Heart right ventricle (tissue), 16 donors: ENCODE data around the gene VAV1. TPM values are rescaled to one million over a fixed set of nuclear protein-coding genes. Genes with fewer than 3 reads are reported as not detected.

Source experiments
- ATAC-seq, 8 donors: fragments of 200-7000 bp; cut with Tn5 transposase; one replicate each; pipeline ENCODE4 v1.9.1; 2020; ENCODE audit warnings: mild to moderate bottlenecking in 8 of 8, moderate library complexity in 8 of 8, moderate number of reproducible peaks in 1 of 8
- DNase-seq, 2 donors: peaks; one replicate each; pipeline ENCODE4 v3.0.0-alpha.2; 2020
- H3K27ac ChIP-seq, 10 donors: fragments of 200-600 bp; sonication (generic) in 2 of 10; one replicate each; pipeline versions ENCODE4 v1.5.0 to v1.8.0; 2020 to 2022; ENCODE audit warnings: mild to moderate bottlenecking in 3 of 10
- H3K27me3 ChIP-seq, 7 donors: fragments of 200-600 bp; one replicate each; pipeline ENCODE4 v1.8.0; 2021 to 2022; ENCODE audit warnings: mild to moderate bottlenecking in 2 of 7
- H3K36me3 ChIP-seq, 9 donors: fragments of 200-600 bp; sonication (generic) in 1 of 9; one replicate each; pipeline versions ENCODE4 v1.5.0 to v1.8.0; 2020 to 2022; ENCODE audit warnings: mild to moderate bottlenecking in 2 of 9
- H3K4me1 ChIP-seq, 9 donors: fragments of 200-600 bp; sonication (generic) in 1 of 9; one replicate each; pipeline versions ENCODE4 v1.5.0 to v1.8.0; 2020 to 2022; ENCODE audit warnings: mild to moderate bottlenecking in 4 of 9
- H3K4me3 ChIP-seq, 10 donors: fragments of 200-600 bp; sonication (generic) in 2 of 10; one replicate each; pipeline versions ENCODE4 v1.5.0 to v1.8.0; 2020 to 2022; ENCODE audit warnings: mild to moderate bottlenecking in 7 of 10, moderate library complexity in 2 of 10
- H3K9me3 ChIP-seq, 11 donors: fragments of 200-600 bp in 10 of 11; sonication (generic) in 2 of 11; one replicate each; pipeline versions ENCODE4 v1.5.0 to v1.8.0; 2013 to 2022; ENCODE audit warnings: mild to moderate bottlenecking in 2 of 11, control low read depth in 1 of 11, moderate library complexity in 1 of 11
- WGBS, 2 donors: extraction: QIAGEN DNeasy Blood & Tissue Kit; methylation state at CpG; one replicate each; pipeline ENCODE4 v1.1.7; 2013; ENCODE audit warnings: inconsistent platforms in 1 of 2; 5-methylcytosine and 5-hydroxymethylcytosine counted together
- intact Hi-C, 10 donors: fragments of 100-400 bp; cut with DNase I; formaldehyde crosslinking; loops; one replicate each; pipeline versions ENCODE4 v1.11.1 to v1.14.2; 2022
- polyA plus RNA-seq, 2 donors: library from polyadenylated mRNA; stranded (reverse); fragments of 200-250 nt; gene quantifications; one replicate each; pipeline ENCODE4 v1.2.3, GENCODE V29; 2013
- total RNA-seq, 10 donors: library from RNA; stranded (reverse); fragmentation: NEBNext Ultra II Directional in 3 of 10; extraction: Animal tissue kit (Norgen Biotek cat#: 25700) in 3 of 10; gene quantifications; one replicate each; pipeline versions ENCODE4 v1.2.1 to v1.2.4, GENCODE V29; 2021 to 2023
- TF ChIP-seq, protein P1 (sequence below), 9 donors: fragments of 200-600 bp; sonication (generic) in 2 of 9; IDR thresholded peaks; one replicate each; pipeline versions ENCODE4 v1.5.0 to v1.8.0; 2021 to 2022; ENCODE audit warnings: antibody characterized with exemption in 9 of 9, mild to moderate bottlenecking in 5 of 9, moderate library complexity in 1 of 9
- donor health status: Arrhythmogenic right ventricular cardiomyopathy.
- donor health status: ischemic (EF 13 %, LVEDD 7.1; RV severe dilation, severe dysfunction).
- donor health status: healthy with polysubstance abuse.
- donor health status: DM: no; HTN: yes; CAD: no.
- donor health status: DM: no; HTN: no; CAD: no.
- donor health status: ischemic (EF 25% LVEDD 6.9; RV normal size, moderate dysfunction).
- donor health status: ischemic (EF 25% LVEDD 5.7; RV mildly dilated, moderate dysfunction).
- donor health status: healthy.
- donor health status: DM: yes; HTN: yes; CAD: no.
- donor health status: Ischemic cardiomyopathy.
- donor health status: ischemic (EF 35%, LVEDD 5.7; RV mildly dilated, moderate dysfunction).
- donor health status: nonischemic (EF 11% LVEDD 7.7; RV severe dilation, severe dysfunction).
- donor health status: DM: yes; HTN: yes; CAD: no.
- donor health status: PGD.
- donor health status: ischemic (EF 29% LVEDD 5.4; RV normal size, mild dysfunction).
- donor health status: nonischemic (EF 23%, LVEDD 6.1; RV moderate dilation, normal function).

Gene VAV1
- total and polyA plus RNA-seq, 12 donors, result 0.45 to 11.0 (median 1.4) TPM

DNA sequence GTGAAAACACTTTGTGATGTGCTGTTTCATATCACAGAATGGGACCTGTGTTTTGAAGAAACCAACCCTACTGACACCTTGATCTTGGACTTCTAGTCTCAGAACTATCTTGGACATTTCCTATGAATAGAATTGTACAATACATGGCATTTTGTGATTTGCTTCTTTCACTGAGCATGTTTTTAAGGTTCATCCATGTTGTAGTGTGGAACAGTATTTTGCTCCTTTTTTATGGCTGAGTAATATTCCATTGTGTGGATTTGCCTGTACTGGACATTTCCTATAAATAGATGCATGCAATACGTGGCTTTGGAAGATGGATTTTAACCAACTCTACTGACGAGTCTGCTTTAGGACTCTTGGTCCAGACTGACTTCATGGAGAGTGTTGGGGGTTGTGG is 46.8 kb downstream of the VAV1 start:
- Histone ChIP-seq H3K4me3 (no peak overlapping the region), H3K27me3 (peaks cover 0 to 11% (median 0%) of the 10 kb centered on the region in 7 donors), H3K27ac (no peak overlapping the region), H3K4me1 (no peaks in the 10 kb centered on the region), H3K36me3 (peaks cover 0 to 46% (median 0%) of the 10 kb centered on the region in 9 donors), H3K9me3 (peaks cover 0 to 26% (median 14%) of the 10 kb centered on the region in 11 donors)
- no peak for DNase-seq
- 68 to 72% methylated on average over 2 of the region's 2 CpGs for WGBS, 2 donors
- intact Hi-C loops, result no loop called here
- ATAC-seq, result no peak
- TF ChIP-seq, protein P1, sequence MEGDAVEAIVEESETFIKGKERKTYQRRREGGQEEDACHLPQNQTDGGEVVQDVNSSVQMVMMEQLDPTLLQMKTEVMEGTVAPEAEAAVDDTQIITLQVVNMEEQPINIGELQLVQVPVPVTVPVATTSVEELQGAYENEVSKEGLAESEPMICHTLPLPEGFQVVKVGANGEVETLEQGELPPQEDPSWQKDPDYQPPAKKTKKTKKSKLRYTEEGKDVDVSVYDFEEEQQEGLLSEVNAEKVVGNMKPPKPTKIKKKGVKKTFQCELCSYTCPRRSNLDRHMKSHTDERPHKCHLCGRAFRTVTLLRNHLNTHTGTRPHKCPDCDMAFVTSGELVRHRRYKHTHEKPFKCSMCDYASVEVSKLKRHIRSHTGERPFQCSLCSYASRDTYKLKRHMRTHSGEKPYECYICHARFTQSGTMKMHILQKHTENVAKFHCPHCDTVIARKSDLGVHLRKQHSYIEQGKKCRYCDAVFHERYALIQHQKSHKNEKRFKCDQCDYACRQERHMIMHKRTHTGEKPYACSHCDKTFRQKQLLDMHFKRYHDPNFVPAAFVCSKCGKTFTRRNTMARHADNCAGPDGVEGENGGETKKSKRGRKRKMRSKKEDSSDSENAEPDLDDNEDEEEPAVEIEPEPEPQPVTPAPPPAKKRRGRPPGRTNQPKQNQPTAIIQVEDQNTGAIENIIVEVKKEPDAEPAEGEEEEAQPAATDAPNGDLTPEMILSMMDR (IDR thresholded peaks at IDR 0.05), result no peak

DNA sequence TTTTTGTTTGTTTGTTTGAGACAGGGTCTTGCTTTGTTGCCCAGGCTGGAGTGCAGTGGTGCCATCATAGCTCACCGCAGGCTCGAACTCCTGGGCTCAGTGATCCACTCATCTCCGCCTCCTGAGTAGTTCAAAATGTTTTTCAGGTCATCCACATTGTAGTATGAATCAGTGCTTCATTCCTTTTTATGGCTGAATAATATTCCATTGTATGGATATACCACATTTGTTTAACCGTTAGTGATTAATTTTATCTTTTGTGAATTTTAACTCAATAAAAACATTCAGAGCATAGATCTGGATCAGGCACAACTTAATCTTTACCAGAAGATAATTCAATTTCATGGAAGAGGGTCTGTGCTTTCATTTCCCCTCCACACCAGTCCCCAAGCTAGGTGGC is 47.7 kb downstream of the VAV1 start:
- Histone ChIP-seq H3K27ac (no peak overlapping the region), H3K4me3 (no peak overlapping the region), H3K36me3 (peaks cover 0 to 56% (median 0%) of the 10 kb centered on the region in 9 donors), H3K27me3 (peaks cover 0 to 14% (median 2%) of the 10 kb centered on the region in 7 donors), H3K4me1 (no peaks in the 10 kb centered on the region), H3K9me3 (peaks cover 0 to 27% (median 14%) of the 10 kb centered on the region in 11 donors)
- 91 to 93% methylated on average over 4 of the region's 4 CpGs for WGBS, 2 donors
- ATAC-seq, result no peak
- intact Hi-C loops, result no loop called here
- TF ChIP-seq, protein P1 (IDR thresholded peaks at IDR 0.05), result no peak
- DNase-seq, result no peak

DNA sequence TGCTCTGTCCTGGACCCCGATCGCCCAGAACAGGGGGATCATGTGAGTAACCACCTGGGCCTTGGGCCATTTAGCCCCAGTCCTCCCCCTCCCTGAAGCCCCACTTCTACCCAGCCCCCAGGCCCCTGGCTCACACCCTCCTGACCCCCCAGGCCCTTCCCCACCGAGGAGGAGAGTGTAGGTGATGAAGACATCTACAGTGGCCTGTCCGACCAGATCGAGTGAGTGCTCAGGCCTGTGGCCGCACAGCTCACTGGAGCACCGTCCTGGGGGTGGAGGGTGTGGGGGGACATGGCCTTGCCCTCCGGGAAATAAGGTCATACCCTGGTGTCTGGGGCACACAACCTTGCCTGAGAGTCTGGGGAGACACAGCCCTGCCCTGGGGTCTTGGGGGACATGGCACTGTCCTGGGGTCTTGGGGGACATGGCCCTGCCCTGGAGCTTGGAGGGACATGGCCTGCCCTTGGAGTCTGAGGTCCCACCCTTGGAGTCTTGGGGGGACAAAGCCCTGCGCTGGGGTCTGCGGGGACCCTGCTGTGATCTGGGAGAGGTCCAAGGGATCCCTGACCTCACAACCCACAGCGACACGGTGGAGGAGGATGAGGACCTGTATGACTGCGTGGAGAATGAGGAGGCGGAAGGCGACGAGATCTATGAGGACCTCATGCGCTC is 49.3 kb downstream of the VAV1 start:
- Histone ChIP-seq H3K27me3 (peaks cover 0 to 28% (median 6%) of the 10 kb centered on the region in 7 donors), H3K9me3 (peaks cover 0 to 27% (median 14%) of the 10 kb centered on the region in 11 donors), H3K4me3 (no peak overlapping the region), H3K36me3 (peaks cover 0 to 71% (median 0%) of the 10 kb centered on the region in 9 donors), H3K27ac (no peak overlapping the region), H3K4me1 (no peaks in the 10 kb centered on the region)
- ATAC-seq, result no peak
- intact Hi-C loops, result loop anchor here in 1 of 10 donors (1.0 kb wide), 1 partner anchor 47 kb away; no protein-coding TSS in a partner anchor
- TF ChIP-seq, protein P1 (IDR thresholded peaks at IDR 0.05), result no peak
- WGBS, 2 donors, result 78 to 85% methylated on average over 17 of the region's 17 CpGs
- no peak for DNase-seq

DNA sequence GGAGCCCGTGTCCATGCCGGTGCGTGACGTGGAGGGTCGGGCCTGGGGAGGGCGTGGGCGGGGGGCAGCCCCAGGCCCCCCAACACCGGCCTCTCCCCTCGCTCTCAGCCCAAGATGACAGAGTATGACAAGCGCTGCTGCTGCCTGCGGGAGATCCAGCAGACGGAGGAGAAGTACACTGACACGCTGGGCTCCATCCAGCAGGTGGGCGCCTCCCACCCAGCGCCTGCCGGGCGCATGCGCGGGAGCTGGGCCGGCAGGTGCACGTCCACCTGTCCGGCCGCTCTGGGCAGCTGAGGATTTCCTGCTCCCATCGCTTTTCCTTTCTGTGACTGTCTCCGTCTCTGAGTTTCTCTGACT is 49.8 kb downstream of the VAV1 start:
- Histone ChIP-seq H3K27ac (no peak overlapping the region), H3K36me3 (peaks cover 0 to 76% (median 0%) of the 10 kb centered on the region in 9 donors), H3K4me3 (no peak overlapping the region), H3K9me3 (peaks cover 0 to 27% (median 14%) of the 10 kb centered on the region in 11 donors), H3K4me1 (no peaks in the 10 kb centered on the region), H3K27me3 (peaks cover 0 to 26% (median 6%) of the 10 kb centered on the region in 7 donors)
- intact Hi-C loops, result no loop called here
- TF ChIP-seq, protein P1 (IDR thresholded peaks at IDR 0.05), result no peak
- DNase-seq (no peak), ATAC-seq (no peak)
- WGBS, 2 donors, result 63 to 64% methylated on average over 25 of the region's 25 CpGs
